ENCODE measurements around the gene TES.
"Not testable (repeated sequence)": the region's sequence is repeated elsewhere in the genome, so short reads cannot be mapped to it uniquely, and the experiment has no call there.

TES gene

GRCh38 chr7:116224492-116225098 is 14.3 kb downstream of the TES start:
- no peak for DNase-seq

- no peak for DNase-seq
These were observed 15.5 kb downstream of the TES start for GRCh38 chr7:116225860-116226259.

- no peak for DNase-seq
These were observed 16.3 kb downstream of the TES start for GRCh38 chr7:116226664-116227063.

GRCh38 chr7:116227678-116228239 is 17.4 kb downstream of the TES start:
- DNase-seq, result no peak

- no peak for DNase-seq
These were observed 17.9 kb downstream of the TES start for GRCh38 chr7:116228241-116228640.

GRCh38 chr7:116229366-116229765 is 19.0 kb downstream of the TES start:
- no peak for DNase-seq

GRCh38 chr7:116230191-116231005 is 20.1 kb downstream of the TES start:
- no peak for DNase-seq

GRCh38 chr7:116231543-116231942 is 21.2 kb downstream of the TES start:
- no peak for DNase-seq

- no peak for DNase-seq
These were observed 21.6 kb downstream of the TES start for GRCh38 chr7:116231949-116232348.

GRCh38 chr7:116232350-116232749 is 22.0 kb downstream of the TES start:
- DNase-seq, result no peak

- no peak for DNase-seq
These were observed 22.6 kb downstream of the TES start for GRCh38 chr7:116232920-116233319.

GRCh38 chr7:116234517-116235200 is 24.3 kb downstream of the TES start:
- DNase-seq, result no peak

- DNase-seq, result no peak
These were observed 25.0 kb downstream of the TES start for GRCh38 chr7:116235380-116235779.

GRCh38 chr7:116236020-116236630 is 25.8 kb downstream of the TES start:
- DNase-seq, result peak; percentile 34 to 46

- no peak for DNase-seq
These were observed 28.7 kb downstream of the TES start for GRCh38 chr7:116239020-116239419.

GRCh38 chr7:116239434-116239833 is 29.1 kb downstream of the TES start:
- no peak for DNase-seq

GRCh38 chr7:116240024-116240668 is 29.8 kb downstream of the TES start:
- no peak for DNase-seq

- DNase-seq, result no peak
These were observed 31.0 kb downstream of the TES start for GRCh38 chr7:116241291-116241690.

GRCh38 chr7:116242178-116242577 is 31.8 kb downstream of the TES start:
- DNase-seq, result no peak

- no peak for DNase-seq
These were observed 32.4 kb downstream of the TES start for GRCh38 chr7:116242759-116243158.

- DNase-seq, result not testable (repeated sequence)
These were observed 34.5 kb downstream of the TES start for GRCh38 chr7:116244803-116245202.

GRCh38 chr7:116246357-116246756 is 36.0 kb downstream of the TES start:
- DNase-seq, result no peak

All from stimulated activated CD4-positive, alpha-beta T cell treated with anti-CD3 and anti-CD28 coated beads, Interleukin-2, amount 100 ng/mL, for 48 hours (primary cell).